ENCODE results near the gene MARCKS. TPM values are rescaled to one million over a fixed set of nuclear protein-coding genes. Genes with fewer than 3 reads are reported as not detected.

The MARCKS gene
- total RNA-seq, 4 donors from 2014 or later = 33.7 to 42.9 (median 36.7) TPM

GRCh38 chr6:113871975-113872374 is 14.8 kb downstream of the MARCKS start:
- no peaks in the 10 kb centered on the region for H3K4me1 ChIP-seq
- no peaks in the 10 kb centered on the region for H3K9me3 ChIP-seq
- no peaks in the 10 kb centered on the region for H3K36me3 ChIP-seq
- peak overlapping the region in 1 of 4 donors; percentile 58 for H3K4me3 ChIP-seq
- H3K27me3 ChIP-seq = no peaks in the 10 kb centered on the region
- no peak for DNase-seq
- TF ChIP-seq POLR2A (IDR thresholded peaks at IDR 0.05) (no peak), CTCF (IDR thresholded peaks at IDR 0.05) (no peak)
- no peak overlapping the region for H3K27ac ChIP-seq

- peak; percentile 41 to 56 for TF ChIP-seq POLR2A (IDR thresholded peaks at IDR 0.05)
- no peak for TF ChIP-seq CTCF (IDR thresholded peaks at IDR 0.05)
- peak overlapping the region; percentile 20 to 61 (median 39) for H3K4me3 ChIP-seq
- peak; percentile 65 to 92 (median 78) for DNase-seq
- no peaks in the 10 kb centered on the region for H3K9me3 ChIP-seq
- peak overlapping the region; percentile 3 to 67 (median 46) for H3K27ac ChIP-seq
- H3K27me3 ChIP-seq = no peaks in the 10 kb centered on the region
- H3K4me1 ChIP-seq = no peaks in the 10 kb centered on the region
- H3K36me3 ChIP-seq = no peaks in the 10 kb centered on the region
Measured at GRCh38 chr6:113873043-113873667, 16.0 kb downstream of the MARCKS start.

- Histone ChIP-seq H3K27ac (no peak overlapping the region), H3K9me3 (no peaks in the 10 kb centered on the region), H3K4me3 (no peak overlapping the region), H3K4me1 (no peaks in the 10 kb centered on the region), H3K27me3 (no peaks in the 10 kb centered on the region), H3K36me3 (no peaks in the 10 kb centered on the region)
- no peak for DNase-seq
- no peak for TF ChIP-seq POLR2A (IDR thresholded peaks at IDR 0.05)
- no peak for TF ChIP-seq CTCF (IDR thresholded peaks at IDR 0.05)
Measured at GRCh38 chr6:113875470-113875869, 18.3 kb downstream of the MARCKS start.

- no peaks in the 10 kb centered on the region for H3K27me3 ChIP-seq
- no peak for DNase-seq
- no peaks in the 10 kb centered on the region for H3K4me1 ChIP-seq
- H3K36me3 ChIP-seq = no peaks in the 10 kb centered on the region
- H3K27ac ChIP-seq = no peak overlapping the region
- TF ChIP-seq CTCF (IDR thresholded peaks at IDR 0.05) (peak in 2 of 6 experiments; percentile 7 to 13), POLR2A (IDR thresholded peaks at IDR 0.05) (no peak)
- H3K9me3 ChIP-seq = no peaks in the 10 kb centered on the region
- H3K4me3 ChIP-seq = no peak overlapping the region
Measured at GRCh38 chr6:113876695-113877094, 19.6 kb downstream of the MARCKS start.

- Histone ChIP-seq H3K4me1 (no peaks in the 10 kb centered on the region), H3K27ac (no peak overlapping the region), H3K36me3 (no peaks in the 10 kb centered on the region), H3K4me3 (no peak overlapping the region), H3K27me3 (no peaks in the 10 kb centered on the region), H3K9me3 (no peaks in the 10 kb centered on the region)
- TF ChIP-seq POLR2A (IDR thresholded peaks at IDR 0.05) = no peak
- TF ChIP-seq CTCF (IDR thresholded peaks at IDR 0.05) = peak in 5 of 6 experiments; percentile 15 to 94 (median 87)
- DNase-seq = peak in 2 of 3 donors; percentile 40 to 76
Measured at GRCh38 chr6:113879186-113880096, 22.3 kb downstream of the MARCKS start.

Data from Peyer's patch (tissue), 4 donors.